Measurements from ENCODE around the gene ATR.

DNA sequence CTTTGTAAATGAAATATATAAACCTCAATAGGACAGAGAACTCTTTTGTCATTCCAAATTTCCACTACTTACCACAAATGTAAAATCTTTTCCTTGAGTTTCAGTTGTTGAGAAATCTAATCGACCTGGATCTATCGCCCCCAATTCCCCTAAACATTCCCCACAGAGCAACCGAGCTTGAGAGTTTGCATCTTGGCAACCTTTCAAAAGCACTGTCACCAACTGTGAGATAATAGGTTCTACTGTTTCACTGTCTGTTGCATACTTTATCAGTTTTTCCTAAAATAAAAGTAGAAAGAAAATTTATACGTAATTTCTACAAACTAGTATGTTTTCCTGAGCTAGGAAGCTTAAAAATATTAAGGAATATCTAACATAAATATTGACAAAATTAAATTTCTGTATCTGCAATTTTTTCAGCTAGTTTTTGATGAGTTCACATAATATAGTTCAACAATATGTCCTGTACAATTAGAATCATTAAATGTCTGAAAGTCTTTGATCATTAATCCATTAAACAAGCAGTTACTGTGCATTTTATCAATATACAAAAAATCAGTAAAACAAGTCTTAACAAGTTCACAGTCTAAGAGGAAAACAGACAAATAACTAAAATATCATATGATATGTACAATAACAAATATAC, 54.5 kb downstream of the ATR start:
- TF ChIP-seq CTCF (IDR thresholded peaks at IDR 0.05) (no peak), POLR2A (IDR thresholded peaks at IDR 0.05) (no peak), EP300 (IDR thresholded peaks at IDR 0.05) (no peak)
